Mucosa of gallbladder (tissue), 1 donor: ENCODE measurements around the gene FRMD4B. TPM values are rescaled to one million over a fixed set of nuclear protein-coding genes. Genes with fewer than 3 reads are reported as not detected.
A peak's percentile ranks its signal among the peaks of the same experiment; 100 is the strongest.

ENCODE experiments used
- DNase-seq: peaks from one replicate; pipeline ENCODE4 v3.0.0-alpha.2; 2020; ENCODE audit warnings: low spot score
- total RNA-seq: library from RNA; stranded (reverse); gene quantifications from one replicate; pipeline ENCODE4 v1.2.1, GENCODE V29; 2021
- donor health status: DM: no; HTN: no; CAD: no.

The FRMD4B gene
- total RNA-seq, 1 donor from 2014 or later = 34.1 TPM

GRCh38 chr3:69203631-69204314, 182.1 kb downstream of the FRMD4B start:
- DNase-seq = no peak

- no peak for DNase-seq
These were observed 184.2 kb downstream of the FRMD4B start for GRCh38 chr3:69201658-69202057.

- DNase-seq = peak; percentile 37
These were observed 185.4 kb downstream of the FRMD4B start for GRCh38 chr3:69200384-69201068.

GRCh38 chr3:69199942-69200341, 185.9 kb downstream of the FRMD4B start:
- DNase-seq = no peak

- DNase-seq = no peak
These were observed 187.9 kb downstream of the FRMD4B start for GRCh38 chr3:69197922-69198530.

GRCh38 chr3:69197455-69197854, 188.4 kb downstream of the FRMD4B start:
- DNase-seq = no peak

GRCh38 chr3:69196876-69197275, 189.0 kb downstream of the FRMD4B start:
- DNase-seq = no peak

- no peak for DNase-seq
These were observed 191.3 kb downstream of the FRMD4B start for GRCh38 chr3:69194431-69195165.

- no peak for DNase-seq
These were observed 192.1 kb downstream of the FRMD4B start for GRCh38 chr3:69193749-69194148.

GRCh38 chr3:69191516-69191915, 194.4 kb downstream of the FRMD4B start:
- DNase-seq = no peak

GRCh38 chr3:69189487-69189886, 196.4 kb downstream of the FRMD4B start:
- no peak for DNase-seq

GRCh38 chr3:69186575-69187093, 199.3 kb downstream of the FRMD4B start:
- no peak for DNase-seq

- DNase-seq = no peak
These were observed 203.1 kb downstream of the FRMD4B start for GRCh38 chr3:69182588-69183316.

GRCh38 chr3:69181592-69182211, 204.2 kb downstream of the FRMD4B start:
- DNase-seq = peak; percentile 35

GRCh38 chr3:69180869-69181591, 204.9 kb downstream of the FRMD4B start:
- no peak for DNase-seq

- DNase-seq = no peak
These were observed 206.0 kb downstream of the FRMD4B start for GRCh38 chr3:69179740-69180372.

GRCh38 chr3:69178838-69179739, 206.8 kb downstream of the FRMD4B start:
- peak; percentile 22 for DNase-seq

- DNase-seq = no peak
These were observed 207.8 kb downstream of the FRMD4B start for GRCh38 chr3:69178082-69178481.
